HG02943 (cell line): ENCODE results near the gene TBRG4.

Source experiments
- ATAC-seq: cut with Tn5 transposase; IDR thresholded peaks from one replicate; pipeline ENCODE4 v1.9.1; 2021; ENCODE audit warnings: mild to moderate bottlenecking, low read depth, moderate library complexity; ENCODE audit not compliant: unreplicated experiment

Gene TBRG4

GRCh38 chr7:45145881-45146280, 34.4 kb upstream of the TBRG4 start:
- ATAC-seq = no peak

- no peak for ATAC-seq
These were observed 32.1 kb upstream of the TBRG4 start for GRCh38 chr7:45143616-45144015.

- ATAC-seq = no peak
These were observed 29.3 kb upstream of the TBRG4 start for GRCh38 chr7:45140827-45141226.

GRCh38 chr7:45138433-45139267, 27.2 kb upstream of the TBRG4 start:
- ATAC-seq = no peak

- ATAC-seq = no peak
These were observed 24.9 kb upstream of the TBRG4 start for GRCh38 chr7:45136106-45137060.

- no peak for ATAC-seq
These were observed 22.4 kb upstream of the TBRG4 start for GRCh38 chr7:45133877-45134276.

GRCh38 chr7:45133352-45133751, 21.9 kb upstream of the TBRG4 start:
- ATAC-seq = no peak

- ATAC-seq = no peak
These were observed 21.3 kb upstream of the TBRG4 start for GRCh38 chr7:45132708-45133320.

GRCh38 chr7:45131891-45132290, 20.4 kb upstream of the TBRG4 start:
- ATAC-seq = no peak

GRCh38 chr7:45130910-45131309, 19.4 kb upstream of the TBRG4 start:
- ATAC-seq = no peak

GRCh38 chr7:45129906-45130305, 18.4 kb upstream of the TBRG4 start:
- ATAC-seq = no peak

- ATAC-seq = no peak
These were observed 17.8 kb upstream of the TBRG4 start for GRCh38 chr7:45129181-45129800.

- ATAC-seq = no peak
These were observed 15.4 kb upstream of the TBRG4 start for GRCh38 chr7:45126920-45127319.

GRCh38 chr7:45126201-45126600, 14.7 kb upstream of the TBRG4 start:
- ATAC-seq = no peak

- no peak for ATAC-seq
These were observed 13.9 kb upstream of the TBRG4 start for GRCh38 chr7:45125193-45125904.

- ATAC-seq = no peak
These were observed 12.6 kb upstream of the TBRG4 start for GRCh38 chr7:45123913-45124710.

GRCh38 chr7:45122975-45123860, 11.7 kb upstream of the TBRG4 start:
- ATAC-seq = no peak

- ATAC-seq = no peak
These were observed 8.1 kb upstream of the TBRG4 start for GRCh38 chr7:45119550-45119949.
